NOMO-1 treated with DMSO at 0.1 percent for 48 hours (cell line): ENCODE measurements around the gene PEX6.

Source experiments
- DNase-seq: peaks from one replicate; lab custom pipeline; 2025; ENCODE audit not compliant: unreplicated experiment; lab: John Stamatoyannopoulos, UW

Gene PEX6

GRCh38 chr6:42937548-42938427 is 41.2 kb downstream of the PEX6 start:
- DNase-seq, result no peak

GRCh38 chr6:42936398-42936797 is 42.6 kb downstream of the PEX6 start:
- no peak for DNase-seq

GRCh38 chr6:42935322-42935721 is 43.7 kb downstream of the PEX6 start:
- peak; percentile 42 for DNase-seq

GRCh38 chr6:42933205-42933604 is 45.8 kb downstream of the PEX6 start:
- peak; percentile 91 for DNase-seq

DNA sequence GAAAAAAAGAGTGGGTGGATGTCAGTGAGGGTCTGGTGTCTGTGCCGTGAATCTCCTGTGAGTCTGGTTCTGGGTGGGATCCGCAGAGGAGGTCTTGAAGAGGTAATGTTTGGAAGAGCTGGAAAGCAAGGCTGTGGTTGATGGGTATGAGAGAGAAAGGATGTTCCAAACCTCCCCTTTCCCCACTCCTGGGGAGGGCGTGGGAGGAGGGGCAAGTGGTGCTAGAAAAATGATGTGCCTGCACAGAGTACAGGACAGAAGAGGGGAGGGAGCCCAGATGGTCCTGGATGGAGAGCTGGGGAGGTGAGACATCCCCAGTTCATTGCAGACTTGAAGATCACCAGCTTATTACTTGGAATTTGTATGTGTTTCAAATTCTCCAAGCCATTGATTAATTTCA is 46.6 kb downstream of the PEX6 start:
- no peak for DNase-seq

DNA sequence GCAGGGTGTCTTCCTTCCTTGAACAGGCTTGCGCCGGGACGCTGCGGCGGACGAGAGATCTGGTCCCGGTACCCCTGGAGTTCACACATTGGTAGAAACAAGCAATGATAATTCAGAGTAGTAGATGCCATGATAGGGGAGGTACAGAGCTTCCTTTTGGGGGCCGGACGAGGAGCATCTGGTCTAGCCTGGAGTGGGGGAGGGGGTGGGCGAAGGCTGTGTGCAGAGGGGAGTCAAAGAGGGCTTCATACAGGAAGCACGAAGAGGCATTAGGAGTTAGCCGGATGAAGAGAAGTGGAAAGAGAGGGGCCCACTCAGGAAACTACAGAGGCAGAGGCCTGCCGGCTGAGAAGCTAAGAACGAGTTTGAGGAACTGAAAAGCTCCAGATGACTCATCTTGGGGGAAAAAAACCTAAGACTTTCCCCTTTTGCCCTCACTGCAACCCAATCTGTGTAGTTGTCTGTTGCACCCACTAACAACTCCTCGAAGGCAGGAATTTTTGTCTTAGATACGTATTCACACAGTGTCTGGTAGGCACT is 49.1 kb downstream of the PEX6 start:
- peak; percentile 96 for DNase-seq

GRCh38 chr6:42928986-42929820 is 49.8 kb downstream of the PEX6 start, which contains the start of gene CNPY3:
Gene CNPY3, plus strand, starts transcription at chr6:42929480. Its CDS starts 91 bp downstream, at chr6:42929571.
- DNase-seq, result peak; percentile 97

GRCh38 chr6:42925248-42925857 is 53.6 kb downstream of the PEX6 start:
- no peak for DNase-seq

DNA sequence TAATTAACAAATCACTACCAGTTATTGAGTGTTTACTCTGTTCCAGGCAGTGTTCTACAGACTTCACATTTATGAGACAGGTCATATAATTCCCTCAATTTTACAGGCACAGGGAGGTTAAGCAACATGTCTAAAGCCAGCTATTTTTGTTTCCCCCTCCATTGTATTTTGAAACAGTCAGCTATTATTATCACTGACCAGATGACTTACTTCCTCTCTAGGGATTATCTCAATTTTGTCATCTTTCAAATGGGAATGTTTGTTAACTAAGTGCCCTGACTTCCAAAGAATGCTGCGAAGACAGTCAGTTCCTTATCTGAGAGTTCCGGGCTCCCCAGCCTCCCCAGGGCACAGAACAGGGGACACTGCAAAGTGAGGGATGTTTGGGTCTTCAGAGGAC is 55.3 kb downstream of the PEX6 start:
- peak; percentile 88 for DNase-seq

GRCh38 chr6:42921801-42922200 is 57.2 kb downstream of the PEX6 start:
- no peak for DNase-seq

DNA sequence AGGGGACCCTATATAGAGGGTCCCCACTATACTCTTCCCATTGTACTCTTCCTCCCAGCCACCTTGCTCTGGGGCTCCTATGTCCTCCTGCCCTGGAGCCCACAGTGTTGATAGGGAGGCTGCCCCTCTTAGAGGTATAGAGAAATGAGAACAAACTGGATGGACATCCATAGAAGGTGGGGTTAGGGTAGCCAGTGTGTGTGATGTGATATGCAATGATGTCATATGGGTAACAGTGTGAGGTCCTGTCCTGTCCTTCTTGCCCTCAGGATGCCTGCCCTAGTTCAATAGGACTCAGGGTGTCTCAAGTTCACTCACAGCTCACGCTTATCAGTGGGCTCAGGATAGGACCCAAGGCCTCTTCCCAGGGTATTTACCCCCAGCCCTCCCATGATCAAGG is 62.7 kb downstream of the PEX6 start:
- DNase-seq, result no peak

- no peak for DNase-seq
Observed at GRCh38 chr6:42915732-42916131, 63.2 kb downstream of the PEX6 start, which contains the start of gene PTCRA. Gene PTCRA, plus strand, starts transcription at chr6:42916053. Its CDS starts 17 bp downstream, at chr6:42916070.

- DNase-seq, result no peak
Observed at GRCh38 chr6:42914546-42914945, 64.4 kb downstream of the PEX6 start.
